ENCODE data around the gene PPP1R14C.

- no peak for TF ChIP-seq CTCF (optimal IDR thresholded peaks at IDR 0.05 in 1 of 3, IDR thresholded peaks at IDR 0.05 in 1 of 3, conservative IDR thresholded peaks at IDR 0.05 in 1 of 3; ENCODE audit: extremely low read depth in 1 of 3, insufficient read depth in 2 of 3, low read length in 3 of 3)
- TF ChIP-seq EZH2 (IDR thresholded peaks at IDR 0.05; ENCODE audit: low read length) = no peak
These were observed 42.1 kb upstream of the PPP1R14C start for GRCh38 chr6:150100745-150101144.

Measured in keratinocyte (primary cell).